Measurements from ENCODE around the gene BACH2. TPM values are rescaled to one million over a fixed set of nuclear protein-coding genes. Genes with fewer than 3 reads are reported as not detected.

BACH2 gene
- total RNA-seq, 1 donor from 2014 or later = 7.7 TPM

- no peak for DNase-seq (ENCODE audit: low spot score in 2 of 2)
- no peak overlapping the region for H3K4me3 ChIP-seq
- H3K4me1 ChIP-seq = no peaks in the 10 kb centered on the region
- H3K9me3 ChIP-seq = no peaks in the 10 kb centered on the region
- H3K27me3 ChIP-seq = no peaks in the 10 kb centered on the region
- H3K27ac ChIP-seq = no peak overlapping the region
- intact Hi-C loops (cut with DNase I) = no loop called here
- H3K36me3 ChIP-seq = peaks cover 0 to 12% of the 10 kb centered on the region in 2 donors
- TF ChIP-seq CTCF (IDR thresholded peaks at IDR 0.05) = no peak
These were observed 344.5 kb downstream of the BACH2 start for GRCh38 chr6:89952105-89952671.

- no peak overlapping the region for H3K27ac ChIP-seq
- H3K36me3 ChIP-seq = peaks cover 0 to 12% of the 10 kb centered on the region in 2 donors
- intact Hi-C loops (cut with DNase I) = no loop called here
- no peaks in the 10 kb centered on the region for H3K9me3 ChIP-seq
- no peaks in the 10 kb centered on the region for H3K27me3 ChIP-seq
- no peak overlapping the region for H3K4me3 ChIP-seq
- no peak for DNase-seq (ENCODE audit: low spot score in 2 of 2)
- no peaks in the 10 kb centered on the region for H3K4me1 ChIP-seq
- no peak for TF ChIP-seq CTCF (IDR thresholded peaks at IDR 0.05)
These were observed 345.0 kb downstream of the BACH2 start for GRCh38 chr6:89951574-89952104.

- no peak for DNase-seq (ENCODE audit: low spot score in 2 of 2)
- Histone ChIP-seq H3K36me3 (peaks cover 0 to 12% of the 10 kb centered on the region in 2 donors), H3K9me3 (no peaks in the 10 kb centered on the region), H3K27ac (no peak overlapping the region), H3K4me1 (no peaks in the 10 kb centered on the region), H3K27me3 (no peaks in the 10 kb centered on the region), H3K4me3 (no peak overlapping the region)
- intact Hi-C loops (cut with DNase I) = no loop called here
- no peak for TF ChIP-seq CTCF (IDR thresholded peaks at IDR 0.05)
These were observed 345.7 kb downstream of the BACH2 start for GRCh38 chr6:89950879-89951391.

- no peaks in the 10 kb centered on the region for H3K27me3 ChIP-seq
- H3K27ac ChIP-seq = no peak overlapping the region
- no peak overlapping the region for H3K4me3 ChIP-seq
- DNase-seq (ENCODE audit: low spot score in 2 of 2) = no peak
- TF ChIP-seq CTCF (IDR thresholded peaks at IDR 0.05) = no peak
- no peaks in the 10 kb centered on the region for H3K4me1 ChIP-seq
- no peaks in the 10 kb centered on the region for H3K9me3 ChIP-seq
- peaks cover 0 to 12% of the 10 kb centered on the region in 2 donors for H3K36me3 ChIP-seq
- intact Hi-C loops (cut with DNase I) = no loop called here
These were observed 346.2 kb downstream of the BACH2 start for GRCh38 chr6:89950446-89950845.

GRCh38 chr6:89948876-89949275 lies 347.8 kb downstream of the BACH2 start:
- Histone ChIP-seq H3K36me3 (peaks cover 0 to 12% of the 10 kb centered on the region in 2 donors), H3K4me1 (no peaks in the 10 kb centered on the region), H3K27me3 (no peaks in the 10 kb centered on the region), H3K4me3 (no peak overlapping the region), H3K9me3 (no peaks in the 10 kb centered on the region), H3K27ac (no peak overlapping the region)
- no peak for TF ChIP-seq CTCF (IDR thresholded peaks at IDR 0.05)
- no peak for DNase-seq (ENCODE audit: low spot score in 2 of 2)
- intact Hi-C loops (cut with DNase I) = no loop called here

All from ascending aorta (tissue), 2 donors.